Muscle of back (tissue), 11 donors: ENCODE results near the gene MTMR1. TPM values are rescaled to one million over a fixed set of nuclear protein-coding genes. Genes with fewer than 3 reads are reported as not detected.

Source experiments
- DNase-seq, 3 donors: peaks; one replicate each; pipeline versions ENCODE4 v3.0.0 to v3.0.0-alpha.2; 2013
- polyA plus RNA-seq, 10 donors: library from polyadenylated mRNA; unstranded; fragments of 120-200 nt; gene quantifications; one replicate each; pipeline ENCODE4 v1.2.1, GENCODE V29; 2013; ENCODE audit not compliant: insufficient read length in 10 of 10

The MTMR1 gene
- polyA plus RNA-seq, 10 donors = 15.1 to 28.4 (median 20.9) TPM

DNA sequence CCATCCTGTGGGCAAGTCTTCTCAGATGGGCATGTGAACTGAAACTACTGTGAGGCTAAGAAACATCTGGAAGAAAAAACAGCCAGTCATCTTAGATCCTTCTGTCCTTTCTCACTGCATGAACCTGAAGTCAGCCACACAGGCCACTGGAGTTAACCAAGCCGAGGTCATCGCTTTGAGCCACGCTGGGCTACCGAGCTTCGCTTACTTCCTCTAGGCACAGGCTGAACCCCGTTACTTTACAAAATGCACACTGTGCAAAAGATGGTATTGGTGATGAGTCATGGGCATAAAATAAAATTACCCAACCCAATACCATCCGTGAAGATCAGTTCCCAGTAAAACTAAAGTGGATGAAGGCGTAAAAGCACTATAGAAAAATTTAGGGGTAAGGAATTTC is 86.2 kb downstream of the MTMR1 start:
- DNase-seq = no peak

DNA sequence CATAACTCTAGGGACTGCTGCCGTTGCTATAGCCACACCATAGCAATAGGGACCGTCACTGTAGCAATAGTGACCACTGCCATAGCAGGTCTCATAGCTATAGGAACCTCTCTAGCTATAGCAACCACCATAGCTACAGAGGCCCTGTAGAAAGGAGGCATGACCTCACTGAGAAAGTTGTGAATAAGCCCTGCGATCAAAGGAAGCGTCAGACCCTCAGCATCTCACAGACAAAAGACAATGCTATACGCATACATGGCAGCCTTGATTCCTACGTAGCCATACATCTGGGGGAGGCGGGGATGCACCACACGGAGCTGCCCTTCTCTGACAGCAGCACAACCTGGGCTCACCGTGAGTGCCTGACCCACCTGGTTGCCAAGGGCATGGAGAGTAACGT is 88.5 kb downstream of the MTMR1 start:
- no peak for DNase-seq

DNA sequence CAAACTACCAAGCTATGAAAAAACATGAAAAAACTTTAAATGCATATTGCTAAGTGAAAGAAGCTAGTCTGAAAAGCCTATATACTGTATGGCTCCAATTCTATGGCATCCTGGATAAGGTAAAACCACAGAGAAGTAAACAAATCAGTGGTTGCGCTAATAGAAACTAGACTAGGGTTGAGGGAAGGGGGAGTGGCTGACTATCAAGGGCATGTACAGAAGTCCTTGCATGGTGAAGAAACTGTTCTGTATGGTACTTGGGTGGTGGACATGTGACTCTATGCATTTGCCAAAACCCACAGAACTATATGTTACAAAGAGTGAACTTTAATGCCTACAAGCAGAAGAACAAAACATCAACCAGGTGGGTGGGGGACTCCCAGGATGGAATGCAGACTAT is 96.8 kb downstream of the MTMR1 start:
- no peak for DNase-seq

DNA sequence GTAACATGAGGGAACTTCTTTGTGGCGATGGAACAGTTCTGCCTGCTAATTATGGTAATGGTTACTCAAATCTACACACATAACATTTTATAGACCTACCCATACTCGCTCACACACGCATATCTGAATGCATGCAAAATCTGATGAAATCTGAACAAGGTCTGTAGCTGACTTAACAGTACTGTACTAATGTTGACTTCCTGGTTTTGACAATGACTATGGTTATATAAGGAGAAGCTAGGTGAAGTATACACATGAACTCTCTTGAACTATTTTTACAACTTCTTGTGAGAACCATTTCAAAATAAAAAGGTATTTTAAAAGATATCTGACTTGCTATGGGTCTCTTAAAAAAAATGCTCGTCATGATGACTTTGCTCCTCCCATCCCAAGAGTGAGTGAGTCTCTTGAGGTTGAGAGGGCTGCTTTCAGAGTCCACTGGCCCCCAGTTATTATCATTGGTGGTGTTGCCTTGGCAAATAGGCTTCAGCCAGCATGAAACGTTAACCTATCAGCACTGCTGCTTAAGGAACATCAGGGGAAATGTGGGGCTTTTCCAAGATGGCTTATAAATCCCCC is 99.8 kb downstream of the MTMR1 start:
- no peak for DNase-seq

DNA sequence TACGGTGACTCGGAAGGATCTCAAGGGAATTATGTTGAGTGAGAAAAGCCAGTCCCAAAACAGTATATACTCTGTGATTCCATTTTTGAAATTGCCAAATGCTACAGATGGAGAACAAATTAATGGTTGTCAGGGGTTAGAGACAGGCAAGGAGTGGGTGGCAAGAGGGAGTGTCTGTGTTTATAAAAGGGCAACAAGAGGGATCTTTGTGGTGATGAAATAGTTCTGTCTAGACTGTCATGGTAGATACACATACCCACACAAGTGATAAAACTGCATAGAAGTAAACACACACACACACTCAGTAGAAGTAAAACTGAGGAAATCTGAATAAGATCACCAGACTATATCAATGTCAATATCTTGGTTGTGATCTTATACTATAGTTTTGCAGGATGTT is 112.5 kb downstream of the MTMR1 start:
- DNase-seq = no peak

DNA sequence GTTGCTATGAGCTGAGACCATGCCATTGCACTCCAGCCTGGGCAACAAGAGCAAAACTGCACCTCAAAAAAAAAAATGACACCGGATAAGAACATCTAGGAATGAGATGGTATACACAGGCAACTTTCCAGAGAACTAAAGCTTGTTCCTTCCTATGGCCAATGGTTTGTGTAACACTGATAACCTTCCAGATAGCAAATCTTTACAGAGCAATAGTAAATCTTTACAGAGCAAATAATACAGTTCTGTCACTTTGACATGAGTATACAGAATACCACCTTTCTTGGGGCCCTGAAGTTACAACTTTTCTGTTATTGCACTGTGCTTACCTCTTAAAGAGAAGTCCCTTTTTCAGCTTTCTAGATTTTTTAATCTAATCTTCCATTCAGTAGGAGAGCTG is 113.6 kb downstream of the MTMR1 start:
- no peak for DNase-seq

DNA sequence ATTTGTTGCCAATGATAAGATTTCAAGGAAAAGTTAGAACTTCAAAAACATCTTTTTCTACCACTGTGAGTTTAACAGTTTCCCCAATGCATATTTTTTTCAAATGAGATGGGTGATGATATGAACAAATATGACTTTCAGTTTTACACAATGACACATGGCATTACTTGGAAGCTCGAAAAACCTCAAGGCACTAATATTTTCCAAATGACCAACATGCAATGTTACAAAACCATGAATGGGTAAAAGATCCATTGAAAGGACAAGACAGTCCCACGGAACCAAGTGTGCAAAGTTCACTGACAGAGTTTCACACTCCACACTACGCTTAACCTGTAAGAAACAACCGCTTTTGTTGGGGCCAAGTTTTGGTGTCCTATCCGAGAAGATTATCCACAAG is 120.7 kb downstream of the MTMR1 start:
- no peak for DNase-seq

Other genes with a start within 250 kb of the MTMR1 start
- 1 to 10 TPM; 3.7 to 6.9 (median 5.1) TPM for gene MTM1, start 124.8 kb upstream of the MTMR1 start, polyA plus RNA-seq
- gene CD99L2, start 205.3 kb downstream of the MTMR1 start, polyA plus RNA-seq = 10 to 100 TPM; 33.2 to 46.6 (median 38.5) TPM